ENCODE data around the gene IHH.

Gene IHH

DNA sequence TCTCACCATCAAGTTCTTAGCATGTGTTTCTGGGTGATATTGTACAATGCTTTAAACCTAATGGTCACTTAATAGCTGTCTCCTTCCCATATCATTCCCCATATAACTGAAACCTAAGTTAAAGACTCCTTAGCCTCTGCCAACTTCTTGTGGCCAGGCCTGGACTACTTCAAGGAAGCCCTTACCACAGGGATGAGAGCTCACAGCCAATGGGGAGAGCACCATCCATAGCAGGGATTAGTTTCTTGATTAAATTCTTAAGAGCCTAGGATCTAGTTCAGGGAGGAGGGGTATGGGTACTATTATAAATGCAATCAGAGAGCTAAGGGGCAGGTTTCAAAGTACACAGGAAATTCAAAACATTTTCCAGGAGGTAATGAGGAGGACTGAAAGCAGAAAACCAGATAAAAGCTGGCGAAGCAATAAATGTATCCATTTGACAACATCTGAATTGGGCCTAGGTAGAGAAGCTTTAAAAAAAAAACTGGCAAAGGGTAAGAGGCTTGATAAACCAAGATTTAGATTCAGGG is 34.8 kb upstream of the IHH start:
- Histone ChIP-seq H3K9me2 (replicated peaks; ENCODE audit: insufficient read depth, low read length) (no peaks in the 10 kb centered on the region), H3K36me3 (ENCODE audit: low read length) (no peaks in the 10 kb centered on the region), H3K27ac (ENCODE audit: low read depth, low read length) (no peak overlapping the region), H2AFZ (ENCODE audit: low read depth, low read length, severe bottlenecking) (no peak overlapping the region), H3F3A (ENCODE audit: insufficient read depth) (no peaks in the 10 kb centered on the region), H3K79me2 (ENCODE audit: insufficient read depth, low read length) (no peaks in the 10 kb centered on the region), H3K9ac (ENCODE audit: low read length) (no peak overlapping the region), H3K4me3 (ENCODE audit: insufficient read depth, low read length, poor library complexity, severe bottlenecking) (no peak overlapping the region), H3K4me2 (ENCODE audit: low read depth, low read length, poor library complexity, severe bottlenecking) (no peak overlapping the region), H3K9me3 (ENCODE audit: insufficient read depth, low read length) (no peaks in the 10 kb centered on the region), H3K27me3 (ENCODE audit: low read length) (no peaks in the 10 kb centered on the region), H4K20me1 (ENCODE audit: low read depth, low read length) (no peaks in the 10 kb centered on the region)
- no peak for TF ChIP-seq EZH2phosphoT487 (conservative IDR thresholded peaks at IDR 0.05; ENCODE audit: low read length)
- TF ChIP-seq, protein P1, sequence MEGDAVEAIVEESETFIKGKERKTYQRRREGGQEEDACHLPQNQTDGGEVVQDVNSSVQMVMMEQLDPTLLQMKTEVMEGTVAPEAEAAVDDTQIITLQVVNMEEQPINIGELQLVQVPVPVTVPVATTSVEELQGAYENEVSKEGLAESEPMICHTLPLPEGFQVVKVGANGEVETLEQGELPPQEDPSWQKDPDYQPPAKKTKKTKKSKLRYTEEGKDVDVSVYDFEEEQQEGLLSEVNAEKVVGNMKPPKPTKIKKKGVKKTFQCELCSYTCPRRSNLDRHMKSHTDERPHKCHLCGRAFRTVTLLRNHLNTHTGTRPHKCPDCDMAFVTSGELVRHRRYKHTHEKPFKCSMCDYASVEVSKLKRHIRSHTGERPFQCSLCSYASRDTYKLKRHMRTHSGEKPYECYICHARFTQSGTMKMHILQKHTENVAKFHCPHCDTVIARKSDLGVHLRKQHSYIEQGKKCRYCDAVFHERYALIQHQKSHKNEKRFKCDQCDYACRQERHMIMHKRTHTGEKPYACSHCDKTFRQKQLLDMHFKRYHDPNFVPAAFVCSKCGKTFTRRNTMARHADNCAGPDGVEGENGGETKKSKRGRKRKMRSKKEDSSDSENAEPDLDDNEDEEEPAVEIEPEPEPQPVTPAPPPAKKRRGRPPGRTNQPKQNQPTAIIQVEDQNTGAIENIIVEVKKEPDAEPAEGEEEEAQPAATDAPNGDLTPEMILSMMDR (IDR thresholded peaks at IDR 0.05; ENCODE audit: insufficient read depth, low read length, poor library complexity, severe bottlenecking): no peak

DNA sequence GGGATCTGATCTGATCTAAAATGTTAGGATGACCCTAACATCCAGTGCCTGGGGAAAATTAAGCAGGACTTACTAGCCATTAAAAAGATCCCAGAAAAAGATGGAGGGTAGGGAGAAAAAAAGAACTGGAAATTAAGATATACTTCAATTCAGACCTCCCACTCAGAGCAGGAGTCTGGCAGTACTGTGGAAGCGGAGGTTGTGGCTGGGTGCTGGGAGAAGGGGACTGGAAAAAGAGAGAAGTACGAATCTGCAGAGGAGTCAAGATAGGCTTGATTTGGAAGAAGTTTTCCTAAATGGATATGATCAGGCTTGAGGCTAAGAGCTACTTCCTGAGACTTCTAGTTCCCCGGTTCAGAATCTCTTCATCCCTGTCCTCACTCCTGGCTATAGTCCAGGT is 33.5 kb upstream of the IHH start:
- Histone ChIP-seq H2AFZ (ENCODE audit: low read depth, low read length, severe bottlenecking) (no peak overlapping the region), H3K79me2 (ENCODE audit: insufficient read depth, low read length) (no peaks in the 10 kb centered on the region), H3K4me3 (ENCODE audit: insufficient read depth, low read length, poor library complexity, severe bottlenecking) (no peak overlapping the region), H3K4me2 (ENCODE audit: low read depth, low read length, poor library complexity, severe bottlenecking) (no peak overlapping the region), H3K27me3 (ENCODE audit: low read length) (no peaks in the 10 kb centered on the region), H3K36me3 (ENCODE audit: low read length) (no peaks in the 10 kb centered on the region), H3K9me2 (replicated peaks; ENCODE audit: insufficient read depth, low read length) (no peaks in the 10 kb centered on the region), H3F3A (ENCODE audit: insufficient read depth) (no peaks in the 10 kb centered on the region), H3K27ac (ENCODE audit: low read depth, low read length) (no peak overlapping the region), H3K9ac (ENCODE audit: low read length) (no peak overlapping the region), H3K9me3 (ENCODE audit: insufficient read depth, low read length) (no peaks in the 10 kb centered on the region), H4K20me1 (ENCODE audit: low read depth, low read length) (no peaks in the 10 kb centered on the region)
- TF ChIP-seq, protein P1 (IDR thresholded peaks at IDR 0.05; ENCODE audit: insufficient read depth, low read length, poor library complexity, severe bottlenecking): no peak
- no peak for TF ChIP-seq EZH2phosphoT487 (conservative IDR thresholded peaks at IDR 0.05; ENCODE audit: low read length)

DNA sequence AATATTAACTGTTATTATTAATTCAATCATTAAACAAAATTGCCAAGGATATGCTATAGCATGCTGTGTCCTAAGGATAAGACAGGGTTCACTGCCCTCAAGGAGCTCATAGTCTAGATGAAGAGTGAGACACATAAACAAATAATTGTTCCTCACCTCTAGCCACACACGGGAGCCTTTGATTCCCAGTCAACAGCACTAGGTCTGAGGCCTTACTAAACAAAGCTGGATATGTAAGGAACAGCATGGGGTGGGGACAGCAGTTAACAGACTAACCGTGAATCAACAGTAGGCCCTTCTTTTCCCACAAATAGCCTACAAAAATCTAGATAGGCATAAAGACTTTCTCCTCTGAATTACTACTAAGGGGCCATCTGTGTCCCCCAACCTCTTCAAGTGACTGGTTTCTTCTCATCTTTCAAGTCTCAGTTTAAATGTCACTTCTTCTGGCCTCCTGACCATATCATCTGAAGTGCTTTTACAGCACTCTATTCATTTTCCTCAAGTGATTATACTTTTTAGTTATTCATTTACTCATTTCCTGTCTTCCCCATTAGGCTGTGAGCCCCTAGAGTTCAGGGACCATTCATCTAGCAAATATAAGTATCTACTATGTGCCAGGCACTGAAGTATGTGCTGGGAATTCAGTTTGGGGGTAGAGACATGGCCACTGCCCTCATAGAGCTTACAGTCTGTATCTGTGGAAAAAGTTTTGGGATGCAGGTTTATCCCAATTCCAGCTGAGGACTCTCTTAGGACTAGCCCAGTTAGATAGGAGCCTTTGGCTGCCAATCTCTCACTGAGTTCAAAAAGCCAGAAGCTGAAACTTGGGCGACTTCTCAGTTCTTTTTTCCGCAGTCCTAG is 29.9 kb upstream of the IHH start:
- TF ChIP-seq, protein P1 (IDR thresholded peaks at IDR 0.05; ENCODE audit: insufficient read depth, low read length, poor library complexity, severe bottlenecking): no peak
- no peak for TF ChIP-seq EZH2phosphoT487 (conservative IDR thresholded peaks at IDR 0.05; ENCODE audit: low read length)
- no peaks in the 10 kb centered on the region for H3K79me2 ChIP-seq (ENCODE audit: insufficient read depth, low read length)
- no peak overlapping the region for H3K9ac ChIP-seq (ENCODE audit: low read length)
- H3K4me3 ChIP-seq (ENCODE audit: insufficient read depth, low read length, poor library complexity, severe bottlenecking): no peak overlapping the region
- no peaks in the 10 kb centered on the region for H3F3A ChIP-seq (ENCODE audit: insufficient read depth)
- H3K27me3 ChIP-seq (ENCODE audit: low read length): no peaks in the 10 kb centered on the region
- H4K20me1 ChIP-seq (ENCODE audit: low read depth, low read length): no peaks in the 10 kb centered on the region
- no peak overlapping the region for H3K4me2 ChIP-seq (ENCODE audit: low read depth, low read length, poor library complexity, severe bottlenecking)
- H3K36me3 ChIP-seq (ENCODE audit: low read length): no peaks in the 10 kb centered on the region
- H2AFZ ChIP-seq (ENCODE audit: low read depth, low read length, severe bottlenecking): no peak overlapping the region
- no peaks in the 10 kb centered on the region for H3K9me3 ChIP-seq (ENCODE audit: insufficient read depth, low read length)
- H3K27ac ChIP-seq (ENCODE audit: low read depth, low read length): no peak overlapping the region
- H3K9me2 ChIP-seq (replicated peaks; ENCODE audit: insufficient read depth, low read length): no peaks in the 10 kb centered on the region
